Right lobe of liver (tissue), 6 donors: ENCODE data around the gene VEGFA. TPM values are rescaled to one million over a fixed set of nuclear protein-coding genes. Genes with fewer than 3 reads are reported as not detected.

Experiments
- ATAC-seq, 4 donors: fragments of 200-7000 bp; cut with Tn5 transposase; one replicate each; pipeline ENCODE4 v1.9.1; 2020; ENCODE audit warnings: mild to moderate bottlenecking in 4 of 4, moderate library complexity in 4 of 4
- DNase-seq, 3 donors: peaks; one replicate each; pipeline ENCODE4 v3.0.0-alpha.2; 2020
- H3K27ac ChIP-seq, 3 donors: fragments of 200-600 bp; one replicate each; pipeline ENCODE4 v1.8.0; 2022
- H3K27me3 ChIP-seq, 2 donors: fragments of 200-600 bp; one replicate each; pipeline ENCODE4 v1.8.0; 2022
- H3K36me3 ChIP-seq, 4 donors: fragments of 200-600 bp; sonication (generic) in 1 of 4; one replicate each; pipeline versions ENCODE4 v1.5.1 to v1.8.0; 2017 to 2022; ENCODE audit warnings: control low read depth in 1 of 4
- H3K4me1 ChIP-seq, 4 donors: fragments of 200-600 bp; sonication (generic) in 1 of 4; one replicate each; pipeline versions ENCODE4 v1.5.1 to v1.8.0; 2017 to 2022; ENCODE audit warnings: control low read depth in 1 of 4
- H3K4me3 ChIP-seq, 3 donors: fragments of 200-600 bp; one replicate each; pipeline ENCODE4 v1.8.0; 2022
- H3K9me3 ChIP-seq, 4 donors: fragments of 200-600 bp; sonication (generic) in 1 of 4; one replicate each; pipeline versions ENCODE4 v1.5.1 to v1.8.0; 2017 to 2022; ENCODE audit warnings: control low read depth in 1 of 4
- POLR2A ChIP-seq: fragments of 450-650 bp; IDR thresholded peaks from one replicate; pipeline ENCODE4 v1.6.1; 2017; ENCODE audit warnings: antibody characterized with exemption, mild to moderate bottlenecking
- WGBS: methylation state at CpG from one replicate; pipeline ENCODE4 v1.1.6; 2018; ENCODE audit warnings: low coverage, low lambda C conversion rate; ENCODE audit not compliant: insufficient coverage; ENCODE audit errors: missing lambda C conversion rate; 5-methylcytosine and 5-hydroxymethylcytosine counted together
- intact Hi-C, 2 donors: fragments of 100-400 bp; cut with DNase I; formaldehyde crosslinking; loops; one replicate each; pipeline versions ENCODE4 v1.11.2 to v1.14.1; 2022
- total RNA-seq, 6 experiments: library from RNA; depleted of rRNA in 2 of 6; stranded (reverse); fragments of >200 nt in 2 of 6; fragmentation: NEBNext Ultra II Directional in 3 of 6; extraction: Animal tissue kit (Norgen Biotek cat#: 25700) in 3 of 6; gene quantifications; one replicate each; pipeline versions ENCODE4 v1.1.0 to v1.2.4, GENCODE V29; 2016 to 2023
- TF ChIP-seq, protein P1 (sequence below), 4 donors: fragments of 200-600 bp in 3 of 4; fragments of 450-650 bp in 1 of 4; IDR thresholded peaks; one replicate each; pipeline versions ENCODE4 v1.5.1 to v1.8.0; 2016 to 2022; ENCODE audit warnings: antibody characterized with exemption in 4 of 4, mild to moderate bottlenecking in 2 of 4
- donor health status: DM: no; HTN: yes; CAD: no.
- donor health status: DM: no; HTN: no; CAD: no.
- donor health status: DM: no; HTN: no; CAD: no.
- donor health status: DM: no; HTN: yes; CAD: no.
- donor health status: DM: no; HTN: yes; CAD: no.

Gene VEGFA
- total RNA-seq, 6 experiments from 2014 or later, result 91.3 to 571 (median 132) TPM

DNA sequence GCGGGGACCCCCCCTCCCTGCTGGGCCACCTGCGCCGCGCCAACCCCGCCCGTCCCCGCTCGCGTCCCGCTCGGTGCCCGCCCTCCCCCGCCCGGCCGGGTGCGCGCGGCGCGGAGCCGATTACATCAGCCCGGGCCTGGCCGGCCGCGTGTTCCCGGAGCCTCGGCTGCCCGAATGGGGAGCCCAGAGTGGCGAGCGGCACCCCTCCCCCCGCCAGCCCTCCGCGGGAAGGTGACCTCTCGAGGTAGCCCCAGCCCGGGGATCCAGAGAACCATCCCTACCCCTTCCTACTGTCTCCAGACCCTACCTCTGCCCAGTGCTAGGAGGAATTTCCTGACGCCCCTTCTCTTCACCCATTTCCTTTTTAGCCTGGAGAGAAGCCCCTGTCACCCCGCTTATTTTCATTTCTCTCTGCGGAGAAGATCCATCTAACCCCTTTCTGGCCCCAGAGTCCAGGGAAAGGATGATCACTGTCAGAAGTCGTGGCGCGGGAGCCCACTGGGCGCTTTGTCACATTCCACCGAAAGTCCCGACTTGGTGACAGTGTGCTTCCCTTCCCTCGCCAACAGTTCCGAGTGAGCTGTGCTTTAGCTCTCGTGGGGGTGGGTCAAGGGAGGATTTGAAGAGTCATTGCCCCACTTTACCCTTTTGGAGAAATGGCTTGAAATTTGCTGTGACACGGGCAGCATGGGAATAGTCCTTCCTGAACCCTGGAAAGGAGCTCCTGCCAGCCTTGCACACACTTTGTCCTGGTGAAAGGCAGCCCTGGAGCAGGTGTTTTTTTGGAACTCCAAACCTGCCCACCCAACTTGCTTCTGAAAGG, 2.1 kb downstream of the VEGFA start:
- peak overlapping the region; percentile 65 to 98 (median 93) for H3K4me3 ChIP-seq
- intact Hi-C loops, result loop anchor here (5.0 to 10.0 kb wide), 2 partner anchors 53 to 310 kb away; no protein-coding TSS in a partner anchor
- H3K27ac ChIP-seq, result peak overlapping the region; percentile 92 to 96 (median 94)
- DNase-seq, result peak; percentile 73 to 87 (median 84)
- peak in 3 of 4 donors; percentile 31 to 39 (median 33) for ATAC-seq
- H3K36me3 ChIP-seq, result peaks cover 0 to 12% (median 10%) of the 10 kb centered on the region in 4 donors
- no peaks in the 10 kb centered on the region for H3K9me3 ChIP-seq
- TF ChIP-seq, protein P1, sequence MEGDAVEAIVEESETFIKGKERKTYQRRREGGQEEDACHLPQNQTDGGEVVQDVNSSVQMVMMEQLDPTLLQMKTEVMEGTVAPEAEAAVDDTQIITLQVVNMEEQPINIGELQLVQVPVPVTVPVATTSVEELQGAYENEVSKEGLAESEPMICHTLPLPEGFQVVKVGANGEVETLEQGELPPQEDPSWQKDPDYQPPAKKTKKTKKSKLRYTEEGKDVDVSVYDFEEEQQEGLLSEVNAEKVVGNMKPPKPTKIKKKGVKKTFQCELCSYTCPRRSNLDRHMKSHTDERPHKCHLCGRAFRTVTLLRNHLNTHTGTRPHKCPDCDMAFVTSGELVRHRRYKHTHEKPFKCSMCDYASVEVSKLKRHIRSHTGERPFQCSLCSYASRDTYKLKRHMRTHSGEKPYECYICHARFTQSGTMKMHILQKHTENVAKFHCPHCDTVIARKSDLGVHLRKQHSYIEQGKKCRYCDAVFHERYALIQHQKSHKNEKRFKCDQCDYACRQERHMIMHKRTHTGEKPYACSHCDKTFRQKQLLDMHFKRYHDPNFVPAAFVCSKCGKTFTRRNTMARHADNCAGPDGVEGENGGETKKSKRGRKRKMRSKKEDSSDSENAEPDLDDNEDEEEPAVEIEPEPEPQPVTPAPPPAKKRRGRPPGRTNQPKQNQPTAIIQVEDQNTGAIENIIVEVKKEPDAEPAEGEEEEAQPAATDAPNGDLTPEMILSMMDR (IDR thresholded peaks at IDR 0.05), result no peak
- TF ChIP-seq POLR2A, result no peak
- H3K27me3 ChIP-seq, result no peaks in the 10 kb centered on the region
- H3K4me1 ChIP-seq, result peaks cover 0 to 52% (median 14%) of the 10 kb centered on the region in 4 donors
- 2% methylated on average over 12 of the region's 48 CpGs for WGBS

DNA sequence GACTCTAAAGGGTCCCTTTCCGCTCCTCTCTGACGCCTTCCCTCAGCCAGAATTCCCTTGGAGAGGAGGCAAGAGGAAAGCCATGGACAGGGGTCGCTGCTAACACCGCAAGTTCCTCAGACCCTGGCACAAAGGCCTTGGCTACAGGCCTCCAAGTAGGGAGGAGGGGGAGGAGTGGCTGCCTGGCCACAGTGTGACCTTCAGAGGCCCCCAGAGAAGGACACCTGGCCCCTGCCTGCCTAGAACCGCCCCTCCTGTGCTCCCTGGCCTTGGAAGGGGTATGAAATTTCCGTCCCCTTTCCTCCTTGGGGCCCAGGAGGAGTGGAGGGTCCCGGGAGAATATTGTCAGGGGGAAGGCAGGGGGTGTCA, 2.7 kb downstream of the VEGFA start:
- no peaks in the 10 kb centered on the region for H3K27me3 ChIP-seq
- H3K27ac ChIP-seq, result peak overlapping the region; percentile 92 to 96 (median 94)
- DNase-seq (no peak), ATAC-seq (no peak)
- peak overlapping the region; percentile 65 to 98 (median 93) for H3K4me3 ChIP-seq
- intact Hi-C loops, result loop anchor here (5.0 to 10.0 kb wide), 2 partner anchors 52 to 310 kb away; no protein-coding TSS in a partner anchor
- TF ChIP-seq POLR2A, result no peak
- TF ChIP-seq, protein P1 (IDR thresholded peaks at IDR 0.05), result no peak
- peaks cover 0 to 17% (median 14%) of the 10 kb centered on the region in 4 donors for H3K36me3 ChIP-seq
- H3K9me3 ChIP-seq, result no peaks in the 10 kb centered on the region
- H3K4me1 ChIP-seq, result peaks cover 0 to 46% (median 13%) of the 10 kb centered on the region in 4 donors
- WGBS, result 21% methylated on average over 7 of the region's 7 CpGs

DNA sequence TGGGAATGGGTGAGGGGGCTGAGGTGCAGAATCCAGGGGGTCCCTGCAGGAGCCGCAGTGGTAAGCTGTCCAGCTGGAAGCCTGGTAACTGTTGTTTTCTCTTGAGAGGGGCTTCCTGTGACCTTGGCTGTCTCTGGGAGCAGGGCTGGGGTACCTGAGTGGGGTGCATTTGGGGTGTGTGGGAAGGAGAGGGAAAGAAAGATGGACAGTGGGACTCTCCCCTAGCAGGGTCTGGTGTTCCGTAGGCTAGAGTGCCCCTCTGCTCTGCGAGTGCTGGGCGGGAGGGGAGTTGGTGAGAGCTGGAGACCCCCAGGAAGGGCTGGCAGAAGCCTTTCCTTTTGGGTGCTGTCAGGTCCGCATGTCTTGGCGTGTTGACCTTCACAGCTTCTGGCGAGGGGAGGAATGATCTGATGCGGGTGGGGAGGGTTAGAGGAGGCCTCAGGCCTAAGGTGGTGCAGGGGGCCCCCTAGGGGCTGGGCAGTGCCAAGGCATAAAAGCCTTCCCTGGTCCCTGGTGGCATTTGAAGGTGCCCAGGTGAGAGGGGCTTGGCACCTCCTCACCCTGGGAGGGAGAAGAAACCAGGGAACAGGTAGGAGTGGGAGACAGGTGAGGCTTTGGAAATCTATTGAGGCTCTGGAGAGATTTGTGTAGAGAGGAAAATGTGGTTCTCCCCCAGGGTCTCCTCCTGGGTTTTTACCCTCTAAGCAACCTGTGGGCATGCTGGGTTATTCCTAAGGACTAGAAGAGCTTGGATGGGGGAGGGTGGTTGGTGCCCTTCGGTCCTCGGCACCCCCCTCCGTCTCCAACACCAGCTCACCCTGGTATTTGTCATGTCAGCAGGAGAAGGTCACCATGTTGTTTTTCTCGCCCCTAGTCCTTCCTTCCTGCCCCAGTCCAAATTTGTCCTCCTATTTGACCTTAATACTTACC, 3.3 kb downstream of the VEGFA start:
- Histone ChIP-seq H3K4me3 (peak overlapping the region; percentile 65 to 98 (median 93)), H3K9me3 (no peaks in the 10 kb centered on the region), H3K27ac (peak overlapping the region; percentile 92 to 96 (median 94)), H3K27me3 (no peaks in the 10 kb centered on the region), H3K4me1 (peaks cover 0 to 41% (median 10%) of the 10 kb centered on the region in 4 donors), H3K36me3 (peaks cover 0 to 24% (median 20%) of the 10 kb centered on the region in 4 donors)
- no peak for TF ChIP-seq POLR2A
- TF ChIP-seq, protein P1 (IDR thresholded peaks at IDR 0.05), result peak; percentile 64 to 83 (median 73)
- intact Hi-C loops, result loop anchor here (5.0 to 10.0 kb wide), 2 partner anchors 51 to 309 kb away; no protein-coding TSS in a partner anchor
- DNase-seq, result peak; percentile 68 to 77 (median 77)
- ATAC-seq, result peak; percentile 11 to 38 (median 24)
- WGBS, result 16% methylated on average over 7 of the region's 12 CpGs
